Measurements from ENCODE around the gene MINDY2. TPM values are rescaled to one million over a fixed set of nuclear protein-coding genes. Genes with fewer than 3 reads are reported as not detected.
"Not testable (repeated sequence)": the region's sequence is repeated elsewhere in the genome, so short reads cannot be mapped to it uniquely, and the experiment has no call there.

The MINDY2 gene
- total RNA-seq, 1 donor from 2014 or later, result 20.9 TPM

DNA sequence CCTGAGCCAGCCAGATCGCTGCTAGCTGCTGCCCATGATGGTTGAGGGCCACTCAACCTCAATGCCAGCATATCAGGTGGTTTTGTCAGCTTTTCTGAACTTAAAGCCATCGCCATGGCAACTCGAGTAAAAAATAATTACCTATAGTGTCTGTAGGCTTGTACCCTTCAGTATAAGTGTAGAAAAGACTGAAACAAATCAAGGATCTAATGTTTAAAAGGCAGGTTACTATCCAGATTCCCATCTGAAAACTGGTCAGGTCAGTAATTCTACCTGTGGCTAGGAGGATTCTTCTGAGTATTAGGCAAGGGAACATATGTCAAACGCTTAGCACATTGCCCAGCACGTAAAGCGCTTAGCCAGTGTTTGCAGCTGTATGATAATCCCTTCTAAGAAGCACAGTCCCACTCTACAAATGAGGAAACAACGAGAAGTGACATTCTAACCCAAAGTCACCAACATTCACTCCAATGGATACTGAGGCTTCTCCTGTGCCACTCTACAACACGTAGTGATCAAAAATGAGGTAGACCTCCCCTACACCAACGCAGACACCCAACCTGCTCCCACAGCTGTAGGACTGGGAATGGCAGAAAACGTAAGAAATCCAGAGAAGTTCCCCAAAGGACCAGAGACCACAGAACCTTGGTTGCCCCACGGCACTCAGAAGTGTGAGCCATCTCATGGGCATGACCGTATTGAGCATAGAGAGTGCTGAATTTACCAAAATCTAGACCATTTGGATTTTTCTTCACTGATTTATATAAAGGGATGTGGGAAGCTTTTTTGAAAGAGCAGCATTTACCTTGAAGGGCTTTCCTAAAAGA lies 107.1 kb downstream of the MINDY2 start:
- Histone ChIP-seq H3K36me3 (ENCODE audit: insufficient read depth, low read length) (peaks cover 36% of the 10 kb centered on the region), H3K4me3 (ENCODE audit: insufficient read depth, low read depth, low read length) (no peak overlapping the region), H3K27ac (ENCODE audit: low read depth, low read length) (no peak overlapping the region), H3K4me2 (ENCODE audit: low read length) (no peak overlapping the region), H3K27me3 (ENCODE audit: insufficient read depth, low read length) (no peaks in the 10 kb centered on the region), H4K20me1 (ENCODE audit: insufficient read depth, low read length) (peaks cover 12% of the 10 kb centered on the region), H3K9ac (ENCODE audit: low read length) (no peak overlapping the region), H3K9me3 (ENCODE audit: insufficient read depth, low read depth, low read length) (no peaks in the 10 kb centered on the region), H2AFZ (ENCODE audit: low read depth, low read length) (no peak overlapping the region), H3K79me2 (ENCODE audit: insufficient read depth, low read length) (no peaks in the 10 kb centered on the region), H3K4me1 (ENCODE audit: insufficient read depth, low read length) (no peaks in the 10 kb centered on the region)
- no peak for DNase-seq (ENCODE audit: low read depth)
- H3K4me3 Mint-ChIP-seq (ENCODE audit: unreplicated experiment), result no peak overlapping the region
- H3K36me3 Mint-ChIP-seq (ENCODE audit: low read depth, unreplicated experiment), result peaks cover 18% of the 10 kb centered on the region
- H3K9me3 Mint-ChIP-seq (ENCODE audit: unreplicated experiment), result no peaks in the 10 kb centered on the region
- TF ChIP-seq EZH2 (IDR thresholded peaks at IDR 0.05; ENCODE audit: insufficient read depth, low read length), result no peak
- TF ChIP-seq, protein P1, sequence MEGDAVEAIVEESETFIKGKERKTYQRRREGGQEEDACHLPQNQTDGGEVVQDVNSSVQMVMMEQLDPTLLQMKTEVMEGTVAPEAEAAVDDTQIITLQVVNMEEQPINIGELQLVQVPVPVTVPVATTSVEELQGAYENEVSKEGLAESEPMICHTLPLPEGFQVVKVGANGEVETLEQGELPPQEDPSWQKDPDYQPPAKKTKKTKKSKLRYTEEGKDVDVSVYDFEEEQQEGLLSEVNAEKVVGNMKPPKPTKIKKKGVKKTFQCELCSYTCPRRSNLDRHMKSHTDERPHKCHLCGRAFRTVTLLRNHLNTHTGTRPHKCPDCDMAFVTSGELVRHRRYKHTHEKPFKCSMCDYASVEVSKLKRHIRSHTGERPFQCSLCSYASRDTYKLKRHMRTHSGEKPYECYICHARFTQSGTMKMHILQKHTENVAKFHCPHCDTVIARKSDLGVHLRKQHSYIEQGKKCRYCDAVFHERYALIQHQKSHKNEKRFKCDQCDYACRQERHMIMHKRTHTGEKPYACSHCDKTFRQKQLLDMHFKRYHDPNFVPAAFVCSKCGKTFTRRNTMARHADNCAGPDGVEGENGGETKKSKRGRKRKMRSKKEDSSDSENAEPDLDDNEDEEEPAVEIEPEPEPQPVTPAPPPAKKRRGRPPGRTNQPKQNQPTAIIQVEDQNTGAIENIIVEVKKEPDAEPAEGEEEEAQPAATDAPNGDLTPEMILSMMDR (IDR thresholded peaks at IDR 0.05; ENCODE audit: insufficient read depth, low read depth, low read length), result no peak
- H3K27me3 Mint-ChIP-seq (ENCODE audit: low read depth, unreplicated experiment), result no peaks in the 10 kb centered on the region
- H3K4me1 Mint-ChIP-seq (ENCODE audit: low read depth, unreplicated experiment), result no peaks in the 10 kb centered on the region
- no peak overlapping the region for H3K27ac Mint-ChIP-seq (ENCODE audit: unreplicated experiment)
- no peak for FAIRE-seq

DNA sequence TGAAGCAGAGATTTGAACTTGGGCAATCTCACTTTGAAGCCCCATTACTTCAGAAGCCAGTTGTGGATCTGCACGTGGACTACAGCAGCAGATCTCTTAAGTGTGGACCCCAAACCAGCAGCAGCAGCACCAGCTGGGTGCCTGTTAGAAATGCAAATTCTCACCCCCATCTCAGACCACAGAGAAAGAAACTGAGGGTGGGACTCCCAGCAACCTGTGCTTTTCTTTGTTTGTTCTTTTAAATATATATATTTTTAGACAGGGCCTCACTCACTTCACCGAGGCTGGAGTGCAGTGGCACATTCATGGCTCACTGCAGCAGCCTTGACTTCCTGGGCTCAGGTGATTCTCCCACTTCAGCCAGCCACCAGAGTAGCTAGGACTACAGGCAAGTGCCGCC lies 109.2 kb downstream of the MINDY2 start:
- H3K9me3 ChIP-seq (ENCODE audit: insufficient read depth, low read depth, low read length), result no peaks in the 10 kb centered on the region
- H3K27ac Mint-ChIP-seq (ENCODE audit: unreplicated experiment), result no peak overlapping the region
- H3K36me3 ChIP-seq (ENCODE audit: insufficient read depth, low read length), result peaks cover 40% of the 10 kb centered on the region
- no peak overlapping the region for H3K4me3 Mint-ChIP-seq (ENCODE audit: unreplicated experiment)
- H3K4me1 ChIP-seq (ENCODE audit: insufficient read depth, low read length), result no peaks in the 10 kb centered on the region
- H3K4me3 ChIP-seq (ENCODE audit: insufficient read depth, low read depth, low read length), result no peak overlapping the region
- no peaks in the 10 kb centered on the region for H3K27me3 ChIP-seq (ENCODE audit: insufficient read depth, low read length)
- no peak overlapping the region for H3K27ac ChIP-seq (ENCODE audit: low read depth, low read length)
- H3K36me3 Mint-ChIP-seq (ENCODE audit: low read depth, unreplicated experiment), result peaks cover 25% of the 10 kb centered on the region
- no peaks in the 10 kb centered on the region for H3K79me2 ChIP-seq (ENCODE audit: insufficient read depth, low read length)
- FAIRE-seq, result no peak
- H3K9ac ChIP-seq (ENCODE audit: low read length), result no peak overlapping the region
- no peak overlapping the region for H3K4me2 ChIP-seq (ENCODE audit: low read length)
- DNase-seq (ENCODE audit: low read depth), result no peak
- no peaks in the 10 kb centered on the region for H3K4me1 Mint-ChIP-seq (ENCODE audit: low read depth, unreplicated experiment)
- TF ChIP-seq, protein P1 (IDR thresholded peaks at IDR 0.05; ENCODE audit: insufficient read depth, low read depth, low read length), result no peak
- no peaks in the 10 kb centered on the region for H3K27me3 Mint-ChIP-seq (ENCODE audit: low read depth, unreplicated experiment)
- H3K9me3 Mint-ChIP-seq (ENCODE audit: unreplicated experiment), result no peaks in the 10 kb centered on the region
- H4K20me1 ChIP-seq (ENCODE audit: insufficient read depth, low read length), result peaks cover 16% of the 10 kb centered on the region
- H2AFZ ChIP-seq (ENCODE audit: low read depth, low read length), result no peak overlapping the region

DNA sequence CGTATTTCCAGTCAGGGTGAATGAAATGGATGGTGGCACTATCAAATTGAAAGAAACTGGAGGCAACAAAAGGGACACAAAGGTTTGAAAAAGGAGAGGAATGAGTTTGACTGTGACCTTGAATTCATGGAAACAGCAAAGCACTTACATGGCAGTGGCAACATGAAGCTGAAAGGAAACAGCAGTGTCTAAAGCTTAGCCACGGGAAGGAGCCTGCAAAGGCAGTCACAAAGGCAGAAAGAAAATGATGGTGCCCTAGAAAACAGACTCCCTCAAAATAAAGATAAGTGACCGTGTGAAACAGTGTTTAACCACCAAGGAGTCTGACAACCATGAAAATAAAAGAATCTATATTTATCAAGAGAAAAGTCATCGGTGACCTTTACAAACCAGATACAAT lies 111.1 kb downstream of the MINDY2 start:
- TF ChIP-seq EZH2 (IDR thresholded peaks at IDR 0.05; ENCODE audit: insufficient read depth, low read length), result no peak
- TF ChIP-seq, protein P1 (IDR thresholded peaks at IDR 0.05; ENCODE audit: insufficient read depth, low read depth, low read length), result no peak
- Histone ChIP-seq H3K36me3 (ENCODE audit: insufficient read depth, low read length) (peaks cover 54% of the 10 kb centered on the region), H2AFZ (ENCODE audit: low read depth, low read length) (no peak overlapping the region), H3K9ac (ENCODE audit: low read length) (no peak overlapping the region), H3K9me3 (ENCODE audit: insufficient read depth, low read depth, low read length) (no peaks in the 10 kb centered on the region), H3K27ac (ENCODE audit: low read depth, low read length) (no peak overlapping the region), H3K79me2 (ENCODE audit: insufficient read depth, low read length) (no peaks in the 10 kb centered on the region), H3K27me3 (ENCODE audit: insufficient read depth, low read length) (no peaks in the 10 kb centered on the region), H3K4me3 (ENCODE audit: insufficient read depth, low read depth, low read length) (no peak overlapping the region), H3K4me1 (ENCODE audit: insufficient read depth, low read length) (no peaks in the 10 kb centered on the region), H4K20me1 (ENCODE audit: insufficient read depth, low read length) (peaks cover 16% of the 10 kb centered on the region), H3K4me2 (ENCODE audit: low read length) (no peak overlapping the region)
- peak overlapping the region; percentile 35 for H3K27ac Mint-ChIP-seq (ENCODE audit: unreplicated experiment)
- peaks cover 27% of the 10 kb centered on the region for H3K36me3 Mint-ChIP-seq (ENCODE audit: low read depth, unreplicated experiment)
- H3K27me3 Mint-ChIP-seq (ENCODE audit: low read depth, unreplicated experiment), result no peaks in the 10 kb centered on the region
- DNase-seq (ENCODE audit: low read depth), result no peak
- FAIRE-seq, result no peak
- no peaks in the 10 kb centered on the region for H3K4me1 Mint-ChIP-seq (ENCODE audit: low read depth, unreplicated experiment)
- no peak overlapping the region for H3K4me3 Mint-ChIP-seq (ENCODE audit: unreplicated experiment)
- no peaks in the 10 kb centered on the region for H3K9me3 Mint-ChIP-seq (ENCODE audit: unreplicated experiment)

DNA sequence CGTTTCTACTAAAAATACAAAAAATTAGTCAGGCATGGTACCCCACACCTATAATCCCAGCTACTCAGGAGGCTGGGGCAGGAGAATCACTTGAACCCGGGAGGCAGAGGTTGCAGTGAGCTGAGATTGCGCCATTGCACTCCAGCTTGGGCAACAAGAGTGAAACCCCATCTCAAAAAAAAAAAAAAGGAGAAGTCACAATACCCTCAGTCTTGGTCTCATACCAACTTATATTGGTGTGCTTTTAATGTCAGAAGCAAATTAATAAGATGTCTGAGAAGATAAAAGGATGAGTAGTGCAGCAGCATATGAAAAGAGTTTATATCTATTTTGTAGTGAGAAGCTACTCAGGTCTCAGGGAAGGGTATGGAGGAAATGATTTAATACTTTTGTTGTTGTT lies 112.8 kb downstream of the MINDY2 start:
- peaks cover 27% of the 10 kb centered on the region for H3K36me3 Mint-ChIP-seq (ENCODE audit: low read depth, unreplicated experiment)
- not testable (repeated sequence) for H3K27ac ChIP-seq (ENCODE audit: low read depth, low read length); H3K4me1 Mint-ChIP-seq (ENCODE audit: low read depth, unreplicated experiment); H3K4me3 Mint-ChIP-seq (ENCODE audit: unreplicated experiment); H3K9me3 ChIP-seq (ENCODE audit: insufficient read depth, low read depth, low read length); H3K4me3 ChIP-seq (ENCODE audit: insufficient read depth, low read depth, low read length); H4K20me1 ChIP-seq (ENCODE audit: insufficient read depth, low read length); FAIRE-seq; H3K27me3 ChIP-seq (ENCODE audit: insufficient read depth, low read length); H2AFZ ChIP-seq (ENCODE audit: low read depth, low read length); H3K9me3 Mint-ChIP-seq (ENCODE audit: unreplicated experiment); DNase-seq (ENCODE audit: low read depth); H3K79me2 ChIP-seq (ENCODE audit: insufficient read depth, low read length); H3K27me3 Mint-ChIP-seq (ENCODE audit: low read depth, unreplicated experiment); H3K4me1 ChIP-seq (ENCODE audit: insufficient read depth, low read length); H3K27ac Mint-ChIP-seq (ENCODE audit: unreplicated experiment); H3K4me2 ChIP-seq (ENCODE audit: low read length); H3K9ac ChIP-seq (ENCODE audit: low read length)
- peaks cover 58% of the 10 kb centered on the region for H3K36me3 ChIP-seq (ENCODE audit: insufficient read depth, low read length)

Measured in astrocyte (in vitro differentiated cells and primary cell).